Naive thymus-derived CD8-positive, alpha-beta T cell (primary cell): Measurements from ENCODE around the gene CACNG7. TPM values are rescaled to one million over a fixed set of nuclear protein-coding genes. Genes with fewer than 3 reads are reported as not detected.

ENCODE experiments used
- ATAC-seq, 2 donors: fragments of 150-1000 bp; cut with Tn5 transposase in 1 of 2; sonication (Bioruptor Pico), chemical (Tn5 transposase) in 1 of 2; 1 replicate in 1 of 2; 2 replicates in 1 of 2; pipeline ENCODE4 v1.10.0; 2021; ENCODE audit warnings: mild to moderate bottlenecking in 2 of 2, moderate library complexity in 2 of 2
- POLR2A ChIA-PET: fragments of 350-600 bp; sonication (Branson Sonifier 250); formaldehyde crosslinking; loops from one replicate; lab custom pipeline; 2021; ENCODE audit warnings: antibody characterized with exemption; lab: Charles Lee
- DNase-seq, 10 donors: peaks; one replicate each; pipeline versions ENCODE4 v3.0.0 to v3.0.0-alpha.2; 2020 to 2022
- H3K27ac Mint-ChIP-seq, 10 donors: one replicate each; pipeline ENCODE4 v1.8.0; 2020 to 2022; ENCODE audit warnings: mild to moderate bottlenecking in 10 of 10, mixed read lengths in 10 of 10, moderate library complexity in 4 of 10, inconsistent platforms in 1 of 10
- H3K27me3 Mint-ChIP-seq, 5 donors: one replicate each; pipeline ENCODE4 v1.8.0; 2021 to 2022; ENCODE audit warnings: mixed read lengths in 5 of 5
- H3K36me3 Mint-ChIP-seq, 3 donors: one replicate each; pipeline ENCODE4 v1.8.0; 2020 to 2022; ENCODE audit warnings: mixed read lengths in 3 of 3, mild to moderate bottlenecking in 2 of 3, inconsistent platforms in 1 of 3
- H3K4me1 Mint-ChIP-seq, 4 donors: one replicate each; pipeline ENCODE4 v1.8.0; 2021 to 2022; ENCODE audit warnings: mixed read lengths in 4 of 4
- H3K4me3 Mint-ChIP-seq, 10 donors: one replicate each; pipeline ENCODE4 v1.8.0; 2020 to 2022; ENCODE audit warnings: mild to moderate bottlenecking in 10 of 10, mixed read lengths in 10 of 10, moderate library complexity in 6 of 10, inconsistent platforms in 1 of 10
- H3K9me3 Mint-ChIP-seq, 9 donors: one replicate each; pipeline ENCODE4 v1.8.0; 2020 to 2022; ENCODE audit warnings: mixed read lengths in 9 of 9, mild to moderate bottlenecking in 3 of 9, inconsistent platforms in 1 of 9, moderate library complexity in 1 of 9
- polyA plus RNA-seq, 3 donors: library from polyadenylated mRNA; unstranded; fragments of 300-500 nt; fragmentation: Illumina TruSeq; gene quantifications; one replicate each; pipeline ENCODE4 v1.2.3, GENCODE V29; 2021
- total RNA-seq, 8 experiments: library from RNA in 2 of 8; stranded (reverse) in 2 of 8; gene quantifications; one replicate each; pipeline ENCODE4 v1.2.3 and lab custom pipeline; 2021 to 2026

Gene CACNG7
- total and polyA plus RNA-seq, 5 experiments from 2014 or later = not detected

DNA sequence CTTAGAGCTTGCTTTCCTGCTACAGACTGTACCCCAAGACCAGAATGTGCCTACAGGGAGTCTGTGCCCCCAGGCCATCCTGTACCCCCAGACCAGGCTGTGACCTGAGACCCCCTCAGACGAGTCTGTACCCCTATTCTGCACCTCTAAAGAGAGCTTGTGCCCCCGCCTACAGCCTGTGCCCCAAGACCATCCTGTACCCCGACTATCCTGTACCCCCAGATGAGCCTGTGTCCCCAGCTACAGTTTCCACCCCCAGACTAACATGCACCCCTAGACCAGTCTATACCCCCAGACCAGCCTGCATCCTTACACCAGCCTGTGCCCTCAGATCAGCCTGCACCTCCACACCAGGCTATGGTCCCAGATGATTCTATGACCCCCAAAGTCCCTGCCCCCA is 84.4 kb downstream of the CACNG7 start:
- Mint-ChIP-seq H3K27ac (no peak overlapping the region), H3K27me3 (peaks cover 29 to 58% (median 52%) of the 10 kb centered on the region in 5 donors), H3K36me3 (peaks cover 0 to 4% (median 0%) of the 10 kb centered on the region in 3 donors), H3K4me1 (peaks cover 4 to 9% (median 6%) of the 10 kb centered on the region in 4 donors), H3K9me3 (peaks cover 0 to 3% (median 0%) of the 10 kb centered on the region in 9 donors), H3K4me3 (no peak overlapping the region)
- no peak for ATAC-seq
- no peak for DNase-seq
- POLR2A ChIA-PET = no interaction called here

Other genes with a start within 250 kb of the CACNG7 start
- not detected for gene NLRP12, start 85.0 kb upstream of the CACNG7 start, total RNA-seq
- gene NLRP12, start 85.0 kb upstream of the CACNG7 start, polyA plus RNA-seq = under 1 TPM in 1 of 3 donors, not detected in 2; 0.21 TPM
- gene MYADM, start 41.4 kb upstream of the CACNG7 start, total RNA-seq = 10 to 100 TPM; 35.0 to 36.5 TPM
- 10 to 100 TPM; 33.9 to 42.0 (median 40.3) TPM for gene MYADM, start 41.4 kb upstream of the CACNG7 start, polyA plus RNA-seq
- gene PRKCG, start 27.1 kb upstream of the CACNG7 start, total RNA-seq = not detected
- gene PRKCG, start 27.1 kb upstream of the CACNG7 start, polyA plus RNA-seq = not detected
- gene CACNG8, start 53.7 kb downstream of the CACNG7 start, total RNA-seq = not detected
- gene CACNG8, start 53.7 kb downstream of the CACNG7 start, polyA plus RNA-seq = not detected
- not detected for gene CACNG6, start 82.4 kb downstream of the CACNG7 start, total RNA-seq
- gene CACNG6, start 82.4 kb downstream of the CACNG7 start, polyA plus RNA-seq = not detected
- gene VSTM1, start 154.6 kb downstream of the CACNG7 start, total RNA-seq = not detected
- not detected for gene VSTM1, start 154.6 kb downstream of the CACNG7 start, polyA plus RNA-seq
- not detected for gene TARM1, start 172.1 kb downstream of the CACNG7 start, total RNA-seq
- not detected for gene TARM1, start 172.1 kb downstream of the CACNG7 start, polyA plus RNA-seq
- under 1 TPM in 1 of 2 experiments, not detected in 1; 0.33 TPM for gene OSCAR, start 191.5 kb downstream of the CACNG7 start, total RNA-seq
- gene OSCAR, start 191.5 kb downstream of the CACNG7 start, polyA plus RNA-seq = under 1 TPM in 1 of 3 donors, not detected in 2; 0.16 TPM
- 100 to 1,000 TPM; 103 to 112 TPM for gene NDUFA3, start 193.6 kb downstream of the CACNG7 start, total RNA-seq
- gene NDUFA3, start 193.6 kb downstream of the CACNG7 start, polyA plus RNA-seq = 100 to 1,000 TPM; 489 to 564 (median 529) TPM
- gene TFPT, start 206.4 kb downstream of the CACNG7 start, total RNA-seq = 10 to 100 TPM; 14.2 to 16.8 TPM
- 10 to 100 TPM; 17.4 to 24.4 (median 23.0) TPM for gene TFPT, start 206.4 kb downstream of the CACNG7 start, polyA plus RNA-seq
- gene PRPF31, start 206.5 kb downstream of the CACNG7 start, total RNA-seq = 10 to 100 TPM; 76.4 to 86.8 TPM
- 10 to 100 TPM; 64.0 to 82.4 (median 80.8) TPM for gene PRPF31, start 206.5 kb downstream of the CACNG7 start, polyA plus RNA-seq
- 10 to 100 TPM; 65.0 to 71.4 TPM for gene CNOT3, start 228.5 kb downstream of the CACNG7 start, total RNA-seq
- 10 to 100 TPM in 1 of 3 donors, 1 to 10 TPM in 2; 6.6 to 14.5 (median 7.9) TPM for gene CNOT3, start 228.5 kb downstream of the CACNG7 start, polyA plus RNA-seq